GM13976 (cell line): Measurements from ENCODE around the gene POLA1.

Source experiments
- DNase-seq: peaks from one replicate; pipeline ENCODE4 v3.0.0; 2012; ENCODE audit warnings: low spot score
- in situ Hi-C: fragments of 300-500 bp; cut with MboI; formaldehyde crosslinking; loops from one replicate; pipeline ENCODE4 v1.12.0; 2022; ENCODE audit warnings: low sequenced_read_pairs, mixed read lengths, inconsistent platforms; ENCODE audit not compliant: unreplicated experiment
- TF ChIP-seq, protein P1 (sequence below): IDR thresholded peaks from 2 replicates; pipeline ENCODE4 v1.5.1; 2012; ENCODE audit warnings: borderline replicate concordance, mild to moderate bottlenecking; ENCODE audit not compliant: insufficient read depth; ENCODE audit errors: extremely low read depth, missing control alignments, control extremely low read depth

Gene POLA1

DNA sequence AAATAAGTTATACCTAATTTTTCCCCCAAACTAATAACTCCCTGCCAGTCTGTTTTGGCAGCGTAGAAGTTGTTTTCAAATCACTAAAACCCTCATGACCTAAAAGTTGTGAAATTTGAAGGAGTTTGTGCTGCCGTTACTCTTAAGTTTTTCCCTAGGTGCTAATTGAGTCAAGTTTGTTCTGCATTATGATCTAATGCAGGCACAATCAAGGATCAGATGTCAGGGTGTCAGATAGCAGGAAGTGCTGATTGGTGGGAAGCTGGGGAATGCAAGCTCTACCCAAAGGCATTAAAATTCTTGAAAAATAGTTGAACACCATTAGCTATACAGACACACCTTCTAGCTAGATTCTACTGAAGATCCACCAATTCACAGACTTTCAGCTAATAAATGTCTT lies 270.1 kb downstream of the POLA1 start:
- TF ChIP-seq, protein P1, sequence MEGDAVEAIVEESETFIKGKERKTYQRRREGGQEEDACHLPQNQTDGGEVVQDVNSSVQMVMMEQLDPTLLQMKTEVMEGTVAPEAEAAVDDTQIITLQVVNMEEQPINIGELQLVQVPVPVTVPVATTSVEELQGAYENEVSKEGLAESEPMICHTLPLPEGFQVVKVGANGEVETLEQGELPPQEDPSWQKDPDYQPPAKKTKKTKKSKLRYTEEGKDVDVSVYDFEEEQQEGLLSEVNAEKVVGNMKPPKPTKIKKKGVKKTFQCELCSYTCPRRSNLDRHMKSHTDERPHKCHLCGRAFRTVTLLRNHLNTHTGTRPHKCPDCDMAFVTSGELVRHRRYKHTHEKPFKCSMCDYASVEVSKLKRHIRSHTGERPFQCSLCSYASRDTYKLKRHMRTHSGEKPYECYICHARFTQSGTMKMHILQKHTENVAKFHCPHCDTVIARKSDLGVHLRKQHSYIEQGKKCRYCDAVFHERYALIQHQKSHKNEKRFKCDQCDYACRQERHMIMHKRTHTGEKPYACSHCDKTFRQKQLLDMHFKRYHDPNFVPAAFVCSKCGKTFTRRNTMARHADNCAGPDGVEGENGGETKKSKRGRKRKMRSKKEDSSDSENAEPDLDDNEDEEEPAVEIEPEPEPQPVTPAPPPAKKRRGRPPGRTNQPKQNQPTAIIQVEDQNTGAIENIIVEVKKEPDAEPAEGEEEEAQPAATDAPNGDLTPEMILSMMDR: no peak
- DNase-seq: no peak
- in situ Hi-C loops: no loop called here

- in situ Hi-C loops: no loop called here
- TF ChIP-seq, protein P1: no peak
- DNase-seq: no peak
These were observed 271.7 kb downstream of the POLA1 start for GRCh38 chrX:24965372-24965771.

DNA sequence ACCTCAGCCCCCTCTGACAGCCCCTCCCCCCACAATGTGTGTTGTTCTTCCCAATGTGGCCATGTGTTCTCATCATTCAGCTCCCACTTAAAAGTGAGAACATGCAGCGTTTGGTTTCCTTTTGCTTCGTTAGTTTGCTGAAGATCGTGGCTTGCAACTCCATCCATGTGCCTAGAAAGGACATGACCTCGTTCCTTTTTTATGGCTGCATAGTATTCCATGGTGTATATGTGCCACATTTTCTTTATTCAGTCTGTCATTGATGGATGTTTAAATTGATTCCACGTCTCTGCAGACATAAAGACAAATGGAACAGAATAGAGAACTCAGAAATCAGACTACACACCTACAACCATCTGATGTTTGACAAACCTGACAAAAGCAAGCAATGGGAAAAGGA lies 276.1 kb downstream of the POLA1 start:
- DNase-seq: no peak
- TF ChIP-seq, protein P1: no peak
- in situ Hi-C loops: no loop called here

DNA sequence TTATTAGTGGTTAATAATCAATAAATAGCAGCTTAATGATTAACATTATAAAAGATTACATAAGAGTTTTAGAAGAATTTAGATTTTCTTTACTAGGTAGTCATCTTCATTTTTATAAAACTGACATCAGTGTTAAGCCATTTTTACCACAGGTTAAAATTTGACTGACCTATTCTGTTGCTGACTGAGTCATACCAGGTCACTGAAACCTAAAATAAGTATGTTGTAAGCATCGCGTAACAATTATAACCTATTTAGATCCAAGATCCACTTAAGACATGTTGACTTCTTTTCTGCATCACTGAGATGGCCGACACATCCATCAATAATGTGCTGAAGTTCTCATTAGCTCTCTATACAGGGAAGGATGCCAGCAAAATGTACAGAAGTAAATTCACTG lies 285.4 kb downstream of the POLA1 start:
- no peak for DNase-seq
- in situ Hi-C loops: no loop called here
- TF ChIP-seq, protein P1: no peak

- DNase-seq: no peak
- TF ChIP-seq, protein P1: no peak
- in situ Hi-C loops: no loop called here
These were observed 287.3 kb downstream of the POLA1 start for GRCh38 chrX:24981030-24981429.

GRCh38 chrX:24982306-24982965 lies 288.7 kb downstream of the POLA1 start:
- no peak for DNase-seq
- TF ChIP-seq, protein P1: no peak
- in situ Hi-C loops: no loop called here
